Keratinocyte (primary cell): ENCODE measurements around the gene MOB3B. TPM values are rescaled to one million over a fixed set of nuclear protein-coding genes. Genes with fewer than 3 reads are reported as not detected.

ENCODE experiments used
- DNase-seq: peaks from one replicate; pipeline ENCODE4 v3.0.0-alpha.2; 2011; ENCODE audit warnings: low read depth, missing footprints, low spot score
- FAIRE-seq: peaks from 2 replicates; lab custom pipeline; 2011; peaks lifted over from hg19 to GRCh38; lab: Jason Lieb, UNC
- H2AFZ ChIP-seq: 2 replicates; pipeline ENCODE4 v1.6.0; 2012; ENCODE audit warnings: low read length, control low read depth, inconsistent platforms; ENCODE audit not compliant: control insufficient read depth
- H3K27ac ChIP-seq: 2 replicates; pipeline ENCODE4 v1.5.1; 2011; ENCODE audit warnings: low read length; ENCODE audit not compliant: control insufficient read depth, insufficient read depth
- H3K27me3 ChIP-seq: 3 replicates; pipeline ENCODE4 v1.6.0; 2011; ENCODE audit warnings: low read length; ENCODE audit not compliant: control insufficient read depth, insufficient read depth; ENCODE audit errors: extremely low read depth
- H3K36me3 ChIP-seq, 2 experiments: 2 replicates in 1 of 2; 3 replicates in 1 of 2; pipeline ENCODE4 v1.5.1; 2011; ENCODE audit warnings: low read length in 2 of 2, mild to moderate bottlenecking in 1 of 2; ENCODE audit not compliant: control insufficient read depth in 2 of 2, insufficient read depth in 2 of 2; ENCODE audit errors: extremely low read depth in 1 of 2
- H3K4me1 ChIP-seq: 3 replicates; pipeline ENCODE4 v1.5.1; 2011; ENCODE audit warnings: low read length; ENCODE audit not compliant: control insufficient read depth, insufficient read depth; ENCODE audit errors: extremely low read depth
- H3K4me2 ChIP-seq: 3 replicates; pipeline ENCODE4 v1.6.0; 2011; ENCODE audit warnings: low read depth, low read length; ENCODE audit not compliant: control insufficient read depth, insufficient read depth; ENCODE audit errors: extremely low read depth
- H3K4me3 ChIP-seq, 3 experiments: fragments of 200-600 bp in 1 of 3; sonication (generic) in 1 of 3; 2 replicates in 2 of 3; 3 replicates in 1 of 3; pipeline ENCODE4 v1.5.1; 2011 to 2016; ENCODE audit warnings: low read length in 3 of 3, mild to moderate bottlenecking in 3 of 3, control low read depth in 2 of 3, inconsistent platforms in 1 of 3, low read depth in 1 of 3, mixed read lengths in 1 of 3, mixed run types in 1 of 3, moderate library complexity in 1 of 3; ENCODE audit not compliant: control insufficient read depth in 2 of 3, insufficient read depth in 2 of 3; ENCODE audit errors: extremely low read depth in 1 of 3
- H3K79me2 ChIP-seq: 2 replicates; pipeline ENCODE4 v1.6.0; 2012; ENCODE audit warnings: low read length; ENCODE audit not compliant: control insufficient read depth, insufficient read depth
- H3K9ac ChIP-seq: 3 replicates; pipeline ENCODE4 v1.6.0; 2011; ENCODE audit warnings: low read length; ENCODE audit not compliant: control insufficient read depth, insufficient read depth; ENCODE audit errors: extremely low read depth
- H3K9me1 ChIP-seq: 3 replicates; pipeline ENCODE4 v1.6.0; 2011; ENCODE audit warnings: low read length; ENCODE audit not compliant: control insufficient read depth, insufficient read depth; ENCODE audit errors: extremely low read depth
- H3K9me3 ChIP-seq: 2 replicates; pipeline ENCODE4 v1.5.1; 2012; ENCODE audit warnings: low read depth, low read length; ENCODE audit not compliant: control insufficient read depth
- H4K20me1 ChIP-seq: 3 replicates; pipeline ENCODE4 v1.6.0; 2011; ENCODE audit warnings: low read length; ENCODE audit not compliant: control insufficient read depth, insufficient read depth; ENCODE audit errors: extremely low read depth
- CTCF ChIP-seq, 3 experiments: IDR thresholded peaks in 1 of 3; conservative IDR thresholded peaks in 1 of 3; optimal IDR thresholded peaks in 1 of 3; 2 replicates in 2 of 3; 3 replicates in 1 of 3; pipeline versions ENCODE3 to v1.5.1; 2011; ENCODE audit warnings: low read length in 3 of 3, mild to moderate bottlenecking in 3 of 3, moderate library complexity in 2 of 3, control low read depth in 1 of 3, inconsistent platforms in 1 of 3; ENCODE audit not compliant: insufficient read depth in 2 of 3; ENCODE audit errors: extremely low read depth in 1 of 3
- EZH2 ChIP-seq: IDR thresholded peaks from one replicate; pipeline ENCODE4 v1.6.1; 2012; ENCODE audit warnings: inconsistent platforms, mild to moderate bottlenecking, low read length, moderate library complexity
- dilution Hi-C: fragments of 300-500 bp; cut with MboI; formaldehyde crosslinking; loops from one replicate; pipeline ENCODE4 v1.7.0; 2020; ENCODE audit warnings: low sequenced_read_pairs; ENCODE audit not compliant: extremely low pct_ligation_motif_present
- polyA plus RNA-seq, 5 experiments: library from polyadenylated mRNA; depleted of rRNA in 3 of 5; stranded (reverse) in 3 of 5; stranded (forward) in 1 of 5; unstranded in 1 of 5; fragments of >200 nt; gene quantifications; 1 replicate in 1 of 5; 2 replicates in 3 of 5; 3 replicates in 1 of 5; pipeline versions ENCODE4 v1.2.1 to v1.2.3, GENCODE V29; 2011 to 2012; ENCODE audit warnings: missing spikeins in 2 of 5, low read depth in 1 of 5, low replicate concordance in 1 of 5

The MOB3B gene
- polyA plus RNA-seq, 1 donor (not counting 4 experiments of a cell fraction or from before 2014, with no cell fraction given): 35.3 TPM

- H3K27me3 ChIP-seq: no peaks in the 10 kb centered on the region
- dilution Hi-C loops: loop anchor here (25.0 kb wide), 1 partner anchor 191 kb away; no protein-coding TSS in a partner anchor
- H3K27ac ChIP-seq: peak overlapping the region; percentile 97
- H3K4me3 ChIP-seq: peak overlapping the region; percentile 65 to 85 (median 85)
- peak overlapping the region; percentile 95 for H3K9ac ChIP-seq
- TF ChIP-seq CTCF (optimal IDR thresholded peaks at IDR 0.05 in 1 of 3, IDR thresholded peaks at IDR 0.05 in 1 of 3, conservative IDR thresholded peaks at IDR 0.05 in 1 of 3; ENCODE audit: extremely low read depth in 1 of 3, insufficient read depth in 2 of 3, low read length in 3 of 3) (no peak), EZH2 (no peak)
- peaks cover 60% of the 10 kb centered on the region for H3K79me2 ChIP-seq
- H4K20me1 ChIP-seq: no peaks in the 10 kb centered on the region
- H3K36me3 ChIP-seq: no peaks in the 10 kb centered on the region
- DNase-seq (no peak), FAIRE-seq (peak; percentile 84)
- H3K4me2 ChIP-seq: peak overlapping the region; percentile 93
- H3K9me1 ChIP-seq: no peaks in the 10 kb centered on the region
- peaks cover 64% of the 10 kb centered on the region for H3K4me1 ChIP-seq
- H3K9me3 ChIP-seq: no peaks in the 10 kb centered on the region
- peak overlapping the region; percentile 20 for H2AFZ ChIP-seq
These were observed 1.3 kb downstream of the MOB3B start for GRCh38 chr9:27528076-27528885.

GRCh38 chr9:27527702-27528075 is 1.9 kb downstream of the MOB3B start:
- no peak for FAIRE-seq
- H3K9me3 ChIP-seq: no peaks in the 10 kb centered on the region
- peak overlapping the region; percentile 65 to 85 (median 85) for H3K4me3 ChIP-seq
- peak overlapping the region; percentile 95 for H3K9ac ChIP-seq
- H2AFZ ChIP-seq: no peak overlapping the region
- no peaks in the 10 kb centered on the region for H3K36me3 ChIP-seq
- H3K4me1 ChIP-seq: peaks cover 63% of the 10 kb centered on the region
- no peaks in the 10 kb centered on the region for H3K27me3 ChIP-seq
- no peaks in the 10 kb centered on the region for H4K20me1 ChIP-seq
- H3K27ac ChIP-seq: peak overlapping the region; percentile 97
- H3K9me1 ChIP-seq: no peaks in the 10 kb centered on the region
- H3K79me2 ChIP-seq: peaks cover 66% of the 10 kb centered on the region
- H3K4me2 ChIP-seq: peak overlapping the region; percentile 93
- no peak for DNase-seq
- dilution Hi-C loops: loop anchor here (25.0 kb wide), 1 partner anchor 190 kb away; no protein-coding TSS in a partner anchor
- TF ChIP-seq EZH2: no peak
- no peak for TF ChIP-seq CTCF (optimal IDR thresholded peaks at IDR 0.05 in 1 of 3, IDR thresholded peaks at IDR 0.05 in 1 of 3, conservative IDR thresholded peaks at IDR 0.05 in 1 of 3; ENCODE audit: extremely low read depth in 1 of 3, insufficient read depth in 2 of 3, low read length in 3 of 3)
